DND-41 (cell line): ENCODE results near the gene BRMS1.

Source experiments
- EZH2 ChIP-seq: IDR thresholded peaks from 3 replicates; pipeline ENCODE4 v1.6.1; 2012; ENCODE audit warnings: borderline replicate concordance, low read depth, mild to moderate bottlenecking, moderate library complexity, low read length, inconsistent platforms; ENCODE audit not compliant: severe bottlenecking
- TF ChIP-seq, protein P1 (sequence below): IDR thresholded peaks from 2 replicates; pipeline ENCODE4 v1.5.1; 2012; ENCODE audit warnings: borderline replicate concordance, low read length, moderate library complexity, mild to moderate bottlenecking; ENCODE audit not compliant: poor library complexity, severe bottlenecking; ENCODE audit errors: extremely low read depth

DNA sequence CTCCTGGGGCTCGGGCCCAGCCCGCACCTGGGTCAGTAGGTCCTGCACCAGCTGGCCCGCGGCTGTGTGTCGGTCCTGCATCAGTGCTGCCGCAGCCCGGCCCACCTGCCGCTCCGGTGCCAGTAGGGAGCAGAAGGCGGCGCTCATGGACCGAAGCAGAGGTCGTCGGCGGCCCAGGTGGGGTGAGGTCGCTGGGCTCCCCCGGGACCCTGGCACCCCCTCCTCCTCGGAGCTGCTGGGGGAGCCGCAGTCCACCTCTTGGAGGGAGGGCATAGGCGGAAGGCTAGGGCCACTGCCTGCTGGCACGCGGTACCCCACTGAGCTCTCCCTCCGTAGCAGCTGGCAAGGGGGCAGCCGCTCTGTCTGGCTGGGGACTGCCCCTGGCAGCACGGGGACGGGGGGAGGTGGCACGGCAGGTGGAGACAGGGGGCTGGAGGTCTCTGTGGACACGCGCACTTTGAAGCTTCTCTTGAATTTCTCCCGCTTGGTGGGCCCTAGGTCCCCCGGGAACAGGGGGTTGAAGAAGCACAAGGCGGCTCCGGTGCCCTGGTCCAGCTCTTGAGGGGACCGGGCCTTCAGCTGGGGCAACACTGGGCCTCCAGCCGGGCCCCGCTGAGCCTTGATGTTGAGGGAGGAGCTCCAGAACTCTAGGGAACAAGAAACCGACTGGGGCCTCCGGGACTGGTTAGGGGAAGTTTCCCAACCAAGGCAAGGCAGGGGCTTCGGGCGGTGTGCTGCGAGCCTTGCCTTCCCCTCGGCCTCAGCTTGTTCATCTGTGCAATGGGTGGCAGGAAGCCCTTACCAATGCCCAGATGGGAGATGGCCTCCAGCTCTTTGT, 10.1 kb downstream of the BRMS1 start:
- TF ChIP-seq, protein P1, sequence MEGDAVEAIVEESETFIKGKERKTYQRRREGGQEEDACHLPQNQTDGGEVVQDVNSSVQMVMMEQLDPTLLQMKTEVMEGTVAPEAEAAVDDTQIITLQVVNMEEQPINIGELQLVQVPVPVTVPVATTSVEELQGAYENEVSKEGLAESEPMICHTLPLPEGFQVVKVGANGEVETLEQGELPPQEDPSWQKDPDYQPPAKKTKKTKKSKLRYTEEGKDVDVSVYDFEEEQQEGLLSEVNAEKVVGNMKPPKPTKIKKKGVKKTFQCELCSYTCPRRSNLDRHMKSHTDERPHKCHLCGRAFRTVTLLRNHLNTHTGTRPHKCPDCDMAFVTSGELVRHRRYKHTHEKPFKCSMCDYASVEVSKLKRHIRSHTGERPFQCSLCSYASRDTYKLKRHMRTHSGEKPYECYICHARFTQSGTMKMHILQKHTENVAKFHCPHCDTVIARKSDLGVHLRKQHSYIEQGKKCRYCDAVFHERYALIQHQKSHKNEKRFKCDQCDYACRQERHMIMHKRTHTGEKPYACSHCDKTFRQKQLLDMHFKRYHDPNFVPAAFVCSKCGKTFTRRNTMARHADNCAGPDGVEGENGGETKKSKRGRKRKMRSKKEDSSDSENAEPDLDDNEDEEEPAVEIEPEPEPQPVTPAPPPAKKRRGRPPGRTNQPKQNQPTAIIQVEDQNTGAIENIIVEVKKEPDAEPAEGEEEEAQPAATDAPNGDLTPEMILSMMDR: no peak
- no peak for TF ChIP-seq EZH2
